Stimulated activated naive CD8-positive, alpha-beta T cell treated with anti-CD3 and anti-CD28 coated beads, Interleukin-15, Interleukin-2, amounts not matched to agents 100 ng/mL and 50 ng/mL, for 24 hours (primary cell): ENCODE measurements around the gene BRD1.

Source experiments
- H3K27ac Mint-ChIP-seq: one replicate; pipeline ENCODE4 v1.8.0; 2021; ENCODE audit warnings: mild to moderate bottlenecking, mixed read lengths
- H3K27me3 Mint-ChIP-seq: one replicate; pipeline ENCODE4 v1.8.0; 2021; ENCODE audit warnings: mixed read lengths
- H3K36me3 Mint-ChIP-seq: one replicate; pipeline ENCODE4 v1.8.0; 2021; ENCODE audit warnings: low read depth, mixed read lengths
- H3K4me1 Mint-ChIP-seq: one replicate; pipeline ENCODE4 v1.8.0; 2021; ENCODE audit warnings: low read depth, mixed read lengths
- H3K4me3 Mint-ChIP-seq: one replicate; pipeline ENCODE4 v1.8.0; 2021; ENCODE audit warnings: mild to moderate bottlenecking, mixed read lengths
- H3K9me3 Mint-ChIP-seq: one replicate; pipeline ENCODE4 v1.8.0; 2021; ENCODE audit warnings: mixed read lengths

Gene BRD1

GRCh38 chr22:49827853-49828598, at the start of gene BRD1:
Gene BRD1, minus strand, starts transcription at chr22:49827873. Its CDS starts 3,556 bp downstream, at chr22:49824317.
- peaks cover 14% of the 10 kb centered on the region for H3K36me3 Mint-ChIP-seq
- peak within 1 kb of the TSS; percentile 90 for H3K4me3 Mint-ChIP-seq
- H3K9me3 Mint-ChIP-seq: no peaks in the 10 kb centered on the region
- H3K27ac Mint-ChIP-seq: peak within 1 kb of the TSS; percentile 91
- H3K27me3 Mint-ChIP-seq: no peaks in the 10 kb centered on the region
- H3K4me1 Mint-ChIP-seq: peaks cover 43% of the 10 kb centered on the region

DNA sequence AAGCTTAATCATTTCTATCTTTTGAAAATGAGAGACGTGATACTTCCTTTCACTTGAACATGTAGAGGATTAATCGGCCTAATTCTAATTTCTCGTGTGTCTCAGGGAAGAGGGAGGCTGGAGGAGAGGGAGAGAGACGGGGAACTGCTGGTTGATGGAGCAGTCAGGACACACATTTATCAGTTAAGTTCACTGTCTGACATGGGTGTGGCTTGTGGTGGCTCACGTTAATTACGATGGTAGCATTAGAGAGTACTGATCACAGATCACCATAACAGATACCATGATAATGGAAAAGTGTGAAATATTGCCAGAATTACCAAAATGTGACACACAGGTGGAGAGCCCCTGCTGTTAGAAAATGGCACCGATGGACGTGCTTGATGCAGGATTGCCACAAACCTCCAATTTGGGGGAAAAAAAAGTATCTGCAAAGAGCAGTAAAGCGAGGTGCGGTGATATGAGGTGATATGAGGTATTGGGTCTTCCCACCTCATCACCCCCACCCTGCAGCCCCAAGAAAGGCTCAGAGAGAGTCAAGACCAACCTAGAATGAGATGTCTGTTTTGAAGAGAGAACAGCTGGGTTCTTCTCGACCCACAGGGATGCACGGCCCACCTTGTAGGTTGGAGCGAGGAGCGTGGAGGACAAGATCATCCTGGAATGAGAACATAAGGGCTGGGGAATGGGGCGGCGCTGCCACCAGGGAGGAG, 45.7 kb upstream of the BRD1 start:
- peaks cover 62% of the 10 kb centered on the region for H3K36me3 Mint-ChIP-seq
- H3K27ac Mint-ChIP-seq: peak overlapping the region; percentile 17
- H3K4me3 Mint-ChIP-seq: no peak overlapping the region
- H3K9me3 Mint-ChIP-seq: peaks cover 14% of the 10 kb centered on the region
- no peaks in the 10 kb centered on the region for H3K27me3 Mint-ChIP-seq
- peaks cover 40% of the 10 kb centered on the region for H3K4me1 Mint-ChIP-seq

GRCh38 chr22:49872347-49872746, 44.7 kb upstream of the BRD1 start:
- Mint-ChIP-seq H3K4me1 (peaks cover 47% of the 10 kb centered on the region), H3K36me3 (peaks cover 63% of the 10 kb centered on the region), H3K27ac (no peak overlapping the region), H3K9me3 (peaks cover 14% of the 10 kb centered on the region), H3K4me3 (no peak overlapping the region), H3K27me3 (no peaks in the 10 kb centered on the region)

DNA sequence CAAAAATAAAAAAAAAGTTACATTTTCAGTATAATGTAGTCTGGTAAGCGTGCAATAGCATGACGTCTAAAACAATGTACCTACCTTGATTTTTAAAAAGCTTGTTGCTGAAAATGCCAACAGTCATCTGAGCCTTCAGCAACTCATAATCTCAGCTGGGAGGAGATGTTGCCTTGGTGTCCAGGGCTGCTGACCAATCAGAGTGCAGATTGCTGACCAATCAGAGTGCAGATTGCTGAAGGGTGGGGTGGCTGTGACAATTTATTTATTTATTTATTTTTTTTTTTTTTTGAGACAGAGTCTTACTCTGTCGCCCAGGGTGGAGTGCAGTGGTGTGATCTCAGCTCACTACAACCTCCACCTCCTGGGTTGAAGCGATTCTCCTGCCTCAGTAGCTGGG, 43.8 kb upstream of the BRD1 start:
- H3K36me3 Mint-ChIP-seq: peaks cover 67% of the 10 kb centered on the region
- H3K27me3 Mint-ChIP-seq: no peaks in the 10 kb centered on the region
- peaks cover 56% of the 10 kb centered on the region for H3K4me1 Mint-ChIP-seq
- no peak overlapping the region for H3K27ac Mint-ChIP-seq
- H3K4me3 Mint-ChIP-seq: no peak overlapping the region
- peaks cover 14% of the 10 kb centered on the region for H3K9me3 Mint-ChIP-seq

- Mint-ChIP-seq H3K27me3 (no peaks in the 10 kb centered on the region), H3K9me3 (peaks cover 19% of the 10 kb centered on the region), H3K4me3 (peak overlapping the region; percentile 33), H3K4me1 (peaks cover 66% of the 10 kb centered on the region), H3K27ac (peak overlapping the region; percentile 16), H3K36me3 (peaks cover 68% of the 10 kb centered on the region)
These were observed 42.4 kb upstream of the BRD1 start for GRCh38 chr22:49869845-49870712.

- peaks cover 19% of the 10 kb centered on the region for H3K9me3 Mint-ChIP-seq
- no peak overlapping the region for H3K4me3 Mint-ChIP-seq
- H3K36me3 Mint-ChIP-seq: peaks cover 65% of the 10 kb centered on the region
- H3K4me1 Mint-ChIP-seq: peaks cover 67% of the 10 kb centered on the region
- no peaks in the 10 kb centered on the region for H3K27me3 Mint-ChIP-seq
- peak overlapping the region; percentile 40 for H3K27ac Mint-ChIP-seq
These were observed 41.6 kb upstream of the BRD1 start for GRCh38 chr22:49869086-49869830.

- Mint-ChIP-seq H3K9me3 (peaks cover 19% of the 10 kb centered on the region), H3K27me3 (no peaks in the 10 kb centered on the region), H3K36me3 (peaks cover 57% of the 10 kb centered on the region), H3K4me1 (peaks cover 73% of the 10 kb centered on the region), H3K27ac (peak overlapping the region; percentile 61), H3K4me3 (no peak overlapping the region)
These were observed 39.9 kb upstream of the BRD1 start for GRCh38 chr22:49867303-49868265.

GRCh38 chr22:49866646-49867045, 39.0 kb upstream of the BRD1 start:
- H3K27ac Mint-ChIP-seq: no peak overlapping the region
- peaks cover 19% of the 10 kb centered on the region for H3K9me3 Mint-ChIP-seq
- H3K36me3 Mint-ChIP-seq: peaks cover 57% of the 10 kb centered on the region
- peaks cover 75% of the 10 kb centered on the region for H3K4me1 Mint-ChIP-seq
- no peaks in the 10 kb centered on the region for H3K27me3 Mint-ChIP-seq
- peak overlapping the region; percentile 3 for H3K4me3 Mint-ChIP-seq

- no peak overlapping the region for H3K27ac Mint-ChIP-seq
- peaks cover 19% of the 10 kb centered on the region for H3K9me3 Mint-ChIP-seq
- H3K27me3 Mint-ChIP-seq: no peaks in the 10 kb centered on the region
- H3K36me3 Mint-ChIP-seq: peaks cover 57% of the 10 kb centered on the region
- no peak overlapping the region for H3K4me3 Mint-ChIP-seq
- H3K4me1 Mint-ChIP-seq: peaks cover 79% of the 10 kb centered on the region
These were observed 38.5 kb upstream of the BRD1 start for GRCh38 chr22:49866134-49866533.

- H3K4me3 Mint-ChIP-seq: no peak overlapping the region
- H3K4me1 Mint-ChIP-seq: peaks cover 76% of the 10 kb centered on the region
- peaks cover 51% of the 10 kb centered on the region for H3K36me3 Mint-ChIP-seq
- no peak overlapping the region for H3K27ac Mint-ChIP-seq
- no peaks in the 10 kb centered on the region for H3K27me3 Mint-ChIP-seq
- H3K9me3 Mint-ChIP-seq: peaks cover 19% of the 10 kb centered on the region
These were observed 37.5 kb upstream of the BRD1 start for GRCh38 chr22:49865156-49865555.

DNA sequence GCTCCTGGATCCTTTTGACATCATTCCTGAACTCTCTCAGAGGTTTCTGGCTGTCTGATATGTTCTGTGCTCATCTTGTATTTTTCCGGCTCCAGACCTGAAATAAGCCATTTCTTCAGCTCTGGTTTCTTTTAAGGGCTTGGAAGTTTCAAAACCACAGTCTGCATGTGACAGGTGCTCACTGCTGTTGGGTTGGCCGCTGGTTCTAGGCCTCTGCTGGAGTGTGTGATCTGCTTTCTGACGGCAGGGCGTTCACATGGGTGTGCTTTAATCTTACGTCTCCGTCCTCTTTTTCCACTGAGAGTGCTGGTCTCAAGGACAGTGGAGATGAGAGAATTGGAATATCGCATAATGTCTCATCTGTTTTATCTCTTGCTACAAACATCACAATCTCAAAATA, 36.3 kb upstream of the BRD1 start:
- H3K36me3 Mint-ChIP-seq: peaks cover 42% of the 10 kb centered on the region
- peaks cover 8% of the 10 kb centered on the region for H3K9me3 Mint-ChIP-seq
- H3K27me3 Mint-ChIP-seq: no peaks in the 10 kb centered on the region
- H3K4me1 Mint-ChIP-seq: peaks cover 69% of the 10 kb centered on the region
- H3K4me3 Mint-ChIP-seq: no peak overlapping the region
- H3K27ac Mint-ChIP-seq: no peak overlapping the region

DNA sequence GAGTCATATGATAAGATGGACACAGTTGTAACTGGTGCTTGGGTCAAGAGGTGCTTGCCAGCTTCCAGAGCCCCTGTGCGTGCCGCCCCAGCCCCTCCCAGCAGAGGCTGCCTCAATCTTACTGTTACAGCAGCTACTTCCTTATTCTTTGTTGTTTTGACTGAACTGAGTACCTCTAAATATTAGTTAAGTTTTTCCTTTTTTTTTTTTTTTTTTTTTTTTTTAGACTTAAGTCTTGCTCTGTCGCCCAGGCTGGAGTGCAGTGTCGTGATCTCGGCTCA, 34.8 kb upstream of the BRD1 start:
- Mint-ChIP-seq H3K9me3 (peaks cover 5% of the 10 kb centered on the region), H3K27ac (no peak overlapping the region), H3K4me1 (peaks cover 59% of the 10 kb centered on the region), H3K36me3 (peaks cover 33% of the 10 kb centered on the region), H3K27me3 (no peaks in the 10 kb centered on the region), H3K4me3 (no peak overlapping the region)

DNA sequence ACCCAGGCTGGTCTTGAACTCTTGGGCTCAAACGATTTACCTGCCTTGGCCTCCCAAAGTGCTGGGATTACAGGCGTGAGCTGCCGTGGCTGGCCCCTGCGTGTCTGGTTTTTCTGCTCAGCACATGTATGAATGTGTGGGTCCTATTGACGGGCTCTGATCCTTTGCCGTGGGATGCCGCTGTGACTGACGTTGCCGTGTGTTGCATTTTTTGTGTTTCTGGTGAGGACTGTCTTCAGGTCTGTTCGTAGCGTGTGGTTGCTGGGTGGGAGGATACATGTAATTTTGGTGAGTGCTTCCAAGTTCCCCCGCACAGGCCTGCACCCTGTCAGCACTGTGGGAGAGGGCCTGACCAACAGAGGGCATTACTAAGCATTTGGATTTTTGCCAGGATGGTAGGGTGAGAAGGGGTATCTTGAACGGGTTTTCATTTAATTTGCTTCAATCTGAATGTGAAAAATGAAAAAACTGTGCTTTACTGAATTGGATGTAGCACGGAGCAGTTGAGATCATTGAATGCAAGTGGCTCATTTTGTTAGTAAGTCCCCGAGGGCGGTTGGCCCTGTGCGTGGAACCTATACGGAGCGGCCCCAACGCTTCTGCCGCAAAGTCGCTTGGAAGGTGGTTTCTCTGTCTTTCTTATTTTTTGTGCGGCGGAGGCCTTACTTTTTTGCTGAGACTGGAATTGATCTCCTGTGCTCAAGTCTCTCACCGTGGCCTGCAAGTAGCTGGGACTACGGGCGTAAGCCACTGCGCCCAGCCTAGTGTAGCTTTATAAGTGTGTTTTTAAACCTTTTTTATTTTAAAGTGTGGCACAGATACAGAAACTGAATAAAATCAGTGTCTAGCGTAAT, 34.2 kb upstream of the BRD1 start:
- H3K36me3 Mint-ChIP-seq: peaks cover 28% of the 10 kb centered on the region
- H3K4me1 Mint-ChIP-seq: peaks cover 56% of the 10 kb centered on the region
- H3K27ac Mint-ChIP-seq: peak overlapping the region; percentile 53
- peaks cover 5% of the 10 kb centered on the region for H3K9me3 Mint-ChIP-seq
- H3K4me3 Mint-ChIP-seq: no peak overlapping the region
- no peaks in the 10 kb centered on the region for H3K27me3 Mint-ChIP-seq
